ENCODE measurements around the gene SUPT3H. TPM values are rescaled to one million over a fixed set of nuclear protein-coding genes. Genes with fewer than 3 reads are reported as not detected.

Gene SUPT3H
- total RNA-seq, 3 donors from 2014 or later, result 6.9 to 15.1 (median 13.6) TPM

GRCh38 chr6:45272626-45273025 lies 105.1 kb downstream of the SUPT3H start:
- H3K27ac ChIP-seq, result no peak overlapping the region
- no peaks in the 10 kb centered on the region for H3K36me3 ChIP-seq
- no peak for DNase-seq (ENCODE audit: low spot score in 2 of 2)
- no peak for TF ChIP-seq CTCF (IDR thresholded peaks at IDR 0.05)
- TF ChIP-seq POLR2AphosphoS5 (IDR thresholded peaks at IDR 0.05), result no peak
- no peak for TF ChIP-seq POLR2A (IDR thresholded peaks at IDR 0.05)
- intact Hi-C loops (cut with DNase I; ENCODE audit: low total_unique reads), result no loop called here
- no peaks in the 10 kb centered on the region for H3K27me3 ChIP-seq
- no peak overlapping the region for H3K4me3 ChIP-seq
- H3K9me3 ChIP-seq, result peaks cover 0 to 4% of the 10 kb centered on the region in 2 donors
- no peaks in the 10 kb centered on the region for H3K4me1 ChIP-seq

DNA sequence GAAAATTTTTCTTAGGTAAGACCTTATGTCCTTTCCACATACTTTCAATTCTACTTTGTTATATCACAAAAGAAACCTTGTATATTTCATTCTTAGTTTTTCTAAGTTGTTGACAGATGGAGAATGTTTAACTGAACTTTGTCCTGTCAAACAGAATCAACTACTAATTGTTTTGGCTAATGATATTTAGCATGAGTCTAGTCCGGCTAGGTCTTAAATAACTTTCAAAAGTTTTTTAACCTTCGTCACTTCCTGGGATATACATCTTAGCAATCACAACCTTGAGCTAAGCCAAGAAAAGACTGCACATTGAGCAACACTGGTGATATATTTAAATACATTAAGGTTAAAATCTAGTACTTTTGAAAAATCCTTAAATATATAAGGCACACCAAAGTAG lies 112.5 kb downstream of the SUPT3H start:
- Histone ChIP-seq H3K36me3 (no peaks in the 10 kb centered on the region), H3K9me3 (no peaks in the 10 kb centered on the region), H3K4me3 (no peak overlapping the region), H3K4me1 (no peaks in the 10 kb centered on the region), H3K27ac (no peak overlapping the region), H3K27me3 (no peaks in the 10 kb centered on the region)
- no peak for DNase-seq (ENCODE audit: low spot score in 2 of 2)
- TF ChIP-seq CTCF (IDR thresholded peaks at IDR 0.05), result no peak
- no peak for TF ChIP-seq POLR2AphosphoS5 (IDR thresholded peaks at IDR 0.05)
- no peak for TF ChIP-seq POLR2A (IDR thresholded peaks at IDR 0.05)
- intact Hi-C loops (cut with DNase I; ENCODE audit: low total_unique reads), result no loop called here

DNA sequence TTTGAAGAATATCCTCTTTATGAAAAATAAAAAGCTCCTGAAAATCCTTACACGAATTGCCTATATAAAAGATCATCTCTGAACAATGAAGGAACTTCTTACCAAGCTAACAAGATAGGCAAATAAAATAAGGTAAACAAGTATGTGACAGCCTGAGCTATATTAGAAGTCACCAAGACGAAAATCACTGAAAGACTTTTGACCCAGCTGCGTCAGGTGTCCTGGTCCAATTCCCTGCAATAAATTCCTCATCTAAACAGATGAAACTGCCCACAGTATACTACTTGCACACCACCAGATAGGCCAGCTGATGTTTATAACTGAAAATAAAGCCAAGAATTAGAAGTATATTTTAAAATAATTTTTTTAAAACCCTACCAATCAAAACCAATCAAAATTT lies 117.0 kb downstream of the SUPT3H start:
- H3K4me1 ChIP-seq, result no peaks in the 10 kb centered on the region
- TF ChIP-seq POLR2AphosphoS5 (IDR thresholded peaks at IDR 0.05) (no peak), CTCF (IDR thresholded peaks at IDR 0.05) (no peak), POLR2A (IDR thresholded peaks at IDR 0.05) (no peak)
- no peaks in the 10 kb centered on the region for H3K27me3 ChIP-seq
- DNase-seq (ENCODE audit: low spot score in 2 of 2), result no peak
- H3K36me3 ChIP-seq, result no peaks in the 10 kb centered on the region
- H3K27ac ChIP-seq, result no peak overlapping the region
- H3K9me3 ChIP-seq, result no peaks in the 10 kb centered on the region
- H3K4me3 ChIP-seq, result no peak overlapping the region
- intact Hi-C loops (cut with DNase I; ENCODE audit: low total_unique reads), result no loop called here

GRCh38 chr6:45256697-45257695 lies 120.7 kb downstream of the SUPT3H start:
- Histone ChIP-seq H3K9me3 (no peaks in the 10 kb centered on the region), H3K27me3 (no peaks in the 10 kb centered on the region), H3K4me3 (no peak overlapping the region), H3K27ac (no peak overlapping the region), H3K4me1 (no peaks in the 10 kb centered on the region), H3K36me3 (no peaks in the 10 kb centered on the region)
- intact Hi-C loops (cut with DNase I; ENCODE audit: low total_unique reads), result no loop called here
- no peak for DNase-seq (ENCODE audit: low spot score in 2 of 2)
- TF ChIP-seq CTCF (IDR thresholded peaks at IDR 0.05), result no peak
- TF ChIP-seq POLR2AphosphoS5 (IDR thresholded peaks at IDR 0.05), result no peak
- no peak for TF ChIP-seq POLR2A (IDR thresholded peaks at IDR 0.05)

DNA sequence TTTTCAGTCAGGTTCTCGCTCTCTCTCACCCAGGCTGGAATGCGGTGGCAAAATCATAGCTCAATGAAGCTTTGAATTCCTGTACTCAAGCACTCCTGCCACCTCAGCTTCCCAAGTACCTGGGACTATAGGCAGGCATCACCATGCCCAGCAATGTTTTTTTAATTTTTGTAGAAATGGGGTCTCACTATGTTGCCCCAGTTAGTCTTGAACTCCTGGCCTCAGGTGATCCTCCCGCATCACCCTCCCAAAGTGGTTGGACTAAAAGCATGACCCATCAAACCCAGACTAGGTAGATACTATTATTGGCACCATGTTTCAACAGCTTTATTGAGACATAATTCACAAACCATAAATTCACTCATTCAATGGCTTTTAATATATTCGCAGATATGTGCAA lies 122.3 kb downstream of the SUPT3H start:
- TF ChIP-seq POLR2A (IDR thresholded peaks at IDR 0.05) (no peak), POLR2AphosphoS5 (IDR thresholded peaks at IDR 0.05) (no peak), CTCF (IDR thresholded peaks at IDR 0.05) (no peak)
- H3K4me3 ChIP-seq, result no peak overlapping the region
- intact Hi-C loops (cut with DNase I; ENCODE audit: low total_unique reads), result no loop called here

More for the DNA sequence above, 122.3 kb downstream of the SUPT3H start:
- Histone ChIP-seq H3K27me3 (no peaks in the 10 kb centered on the region), H3K36me3 (no peaks in the 10 kb centered on the region), H3K9me3 (no peaks in the 10 kb centered on the region), H3K4me1 (no peaks in the 10 kb centered on the region), H3K27ac (no peak overlapping the region)
- no peak for DNase-seq (ENCODE audit: low spot score in 2 of 2)

Measured in breast epithelium (tissue), 4 donors.